ENCODE measurements around the gene DPM2.

Gene DPM2

DNA sequence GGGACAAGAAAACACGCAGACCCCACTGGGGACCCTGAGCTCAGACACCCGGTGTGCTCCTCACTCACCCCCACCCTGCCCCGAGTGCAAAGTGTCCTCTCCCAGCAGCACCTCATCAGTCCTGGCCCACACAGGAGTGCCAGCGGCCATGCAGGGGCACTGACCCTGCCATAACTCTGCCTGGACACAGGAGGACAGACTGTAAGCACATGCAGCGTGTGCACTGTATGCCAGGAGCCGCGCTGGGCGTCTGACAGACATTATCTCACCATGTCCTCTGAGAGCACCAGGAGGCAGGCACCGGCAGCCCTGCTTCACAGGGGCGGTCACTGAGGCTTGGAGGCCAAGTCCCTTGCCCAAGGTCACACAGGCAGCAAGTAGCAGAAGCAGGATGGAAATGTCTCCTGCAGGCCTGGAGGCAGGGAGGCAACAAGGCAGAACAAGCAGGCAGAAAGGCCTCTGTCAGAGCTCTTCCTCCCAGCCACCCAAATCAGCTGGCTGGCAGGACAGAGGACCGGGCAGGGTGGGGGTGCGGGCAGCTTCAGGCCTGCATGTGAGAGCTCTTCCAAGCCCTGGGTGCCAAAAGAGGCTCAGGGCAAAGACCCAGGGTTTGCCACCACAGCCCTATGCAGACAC is 34.7 kb upstream of the DPM2 start:
- no peak for DNase-seq

GRCh38 chr9:127971357-127972235 is 33.9 kb upstream of the DPM2 start:
- DNase-seq, result no peak

GRCh38 chr9:127970401-127971313 is 33.0 kb upstream of the DPM2 start:
- DNase-seq, result no peak

DNA sequence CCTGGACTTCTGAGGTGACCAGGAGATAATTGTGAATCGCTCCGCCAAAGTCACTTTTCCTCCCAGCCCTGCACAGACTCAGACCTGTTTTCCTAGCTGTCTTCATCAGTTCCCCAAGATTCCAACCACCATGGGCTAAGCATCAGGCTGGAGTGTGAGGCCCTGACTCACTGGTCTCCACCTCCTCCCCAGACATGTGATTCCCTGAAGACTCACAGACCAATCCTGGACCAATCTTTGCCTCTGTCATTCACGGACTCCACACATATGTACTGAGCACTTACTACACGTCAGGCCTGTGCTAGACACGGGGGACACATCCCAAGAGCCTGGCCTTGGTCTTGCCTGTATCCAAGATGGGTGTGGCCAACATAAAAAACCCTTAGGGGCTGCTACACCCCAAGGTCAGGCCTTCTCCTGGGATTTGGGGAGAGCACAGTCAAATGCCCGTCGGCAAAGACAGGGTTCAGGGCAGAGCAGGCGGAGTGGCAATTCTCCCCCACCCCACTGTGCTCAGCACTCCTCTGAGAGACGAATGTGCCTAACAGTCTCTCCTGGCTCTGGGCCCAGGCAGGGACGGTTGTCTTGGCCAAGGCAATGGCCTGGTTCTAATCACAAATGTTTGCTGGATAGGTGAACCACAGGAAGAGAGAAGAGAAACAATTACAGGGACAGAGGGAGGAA is 31.2 kb upstream of the DPM2 start:
- no peak for DNase-seq

GRCh38 chr9:127968042-127968441 is 30.4 kb upstream of the DPM2 start:
- no peak for DNase-seq

DNA sequence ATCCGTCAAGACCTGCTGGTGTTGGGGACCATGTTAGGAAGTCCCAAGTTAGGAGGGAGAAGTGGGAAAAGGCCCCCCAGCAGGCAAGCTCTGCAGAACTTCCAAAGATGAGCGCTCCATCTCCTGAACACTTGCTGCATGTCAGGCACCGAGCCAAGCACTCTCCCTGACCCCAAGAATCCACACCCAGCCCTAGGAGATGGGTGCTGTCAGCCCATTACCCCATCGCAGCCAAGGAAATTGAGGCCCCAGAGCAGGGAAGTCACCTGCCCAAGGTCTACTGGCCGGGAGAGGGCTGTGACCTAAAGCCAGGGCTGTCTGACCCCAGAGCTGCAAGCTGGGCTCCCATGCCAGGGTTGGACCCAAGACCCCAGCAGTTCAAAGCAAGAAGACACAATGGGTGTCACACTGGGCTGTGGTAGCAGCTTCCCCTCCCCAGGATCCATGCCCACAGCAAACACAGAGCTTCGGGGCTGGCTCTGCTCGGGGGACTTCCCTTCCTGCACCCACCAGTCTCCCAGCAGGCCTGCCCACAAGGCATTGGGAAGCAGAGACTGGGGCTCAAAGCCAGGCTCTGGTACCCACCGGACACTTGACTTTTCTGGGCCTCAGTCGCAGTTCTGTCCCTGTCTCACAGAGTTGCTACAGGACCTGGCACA is 29.6 kb upstream of the DPM2 start:
- DNase-seq, result no peak

DNA sequence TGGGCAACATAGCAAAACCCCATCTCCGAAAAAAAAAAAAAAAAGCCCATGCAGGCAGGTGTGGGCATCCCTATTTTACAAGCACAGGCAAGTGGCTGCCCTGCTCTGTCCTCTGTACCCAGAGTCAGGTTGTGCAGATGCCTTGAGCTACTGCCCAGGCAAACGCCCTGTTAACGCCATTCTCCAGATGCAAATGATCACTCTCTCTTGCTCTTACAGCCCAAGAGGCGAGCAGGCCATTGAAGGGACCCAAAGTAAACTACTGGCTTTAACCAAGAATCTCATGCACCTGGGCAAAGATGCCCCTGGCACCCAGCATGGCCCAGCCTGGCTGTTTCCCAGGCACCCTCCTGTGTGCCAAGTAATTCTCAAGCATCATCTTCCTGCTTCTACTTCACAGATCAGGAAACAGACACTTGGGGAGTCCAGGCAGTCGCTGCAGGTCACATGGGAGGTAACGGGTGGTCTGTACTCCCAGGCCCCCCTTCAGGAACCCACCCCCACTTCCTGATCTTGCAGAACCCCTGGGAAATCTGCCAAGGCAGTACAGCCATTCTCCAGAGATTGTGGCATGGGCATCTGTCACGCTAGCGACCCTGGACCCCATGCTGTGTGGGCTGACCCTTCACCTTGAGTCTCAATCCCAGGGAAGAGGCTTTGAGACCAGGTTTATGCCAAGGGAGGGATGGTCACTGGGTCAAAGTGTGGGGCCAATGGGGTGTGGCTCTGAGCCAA is 28.9 kb upstream of the DPM2 start:
- no peak for DNase-seq

DNA sequence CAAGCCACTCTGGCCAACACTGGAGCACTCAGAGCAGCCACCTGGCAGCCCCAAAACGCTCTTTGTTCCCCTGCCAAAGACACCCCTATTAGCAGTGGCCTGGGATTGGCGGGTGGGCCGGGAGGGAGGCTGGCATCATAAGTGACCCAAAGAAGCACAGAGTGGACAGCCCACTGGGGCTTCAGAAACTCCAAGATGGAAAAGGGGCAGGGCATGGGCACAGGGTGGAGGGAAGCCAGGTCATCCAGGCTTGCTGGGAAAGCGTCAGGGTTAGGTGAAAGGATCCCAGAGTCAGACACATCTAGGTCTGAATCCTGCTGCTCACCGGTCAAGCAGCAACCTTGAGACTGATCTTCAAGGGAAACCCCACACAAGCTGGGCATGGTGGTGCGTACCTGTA is 28.3 kb upstream of the DPM2 start:
- DNase-seq, result no peak

GRCh38 chr9:127963359-127964064 is 25.9 kb upstream of the DPM2 start:
- no peak for DNase-seq

- no peak for DNase-seq
Measured at GRCh38 chr9:127963041-127963358, 25.3 kb upstream of the DPM2 start.

GRCh38 chr9:127962278-127962677 is 24.6 kb upstream of the DPM2 start:
- DNase-seq, result no peak

- DNase-seq, result no peak
Measured at GRCh38 chr9:127961613-127962155, 24.0 kb upstream of the DPM2 start.

DNA sequence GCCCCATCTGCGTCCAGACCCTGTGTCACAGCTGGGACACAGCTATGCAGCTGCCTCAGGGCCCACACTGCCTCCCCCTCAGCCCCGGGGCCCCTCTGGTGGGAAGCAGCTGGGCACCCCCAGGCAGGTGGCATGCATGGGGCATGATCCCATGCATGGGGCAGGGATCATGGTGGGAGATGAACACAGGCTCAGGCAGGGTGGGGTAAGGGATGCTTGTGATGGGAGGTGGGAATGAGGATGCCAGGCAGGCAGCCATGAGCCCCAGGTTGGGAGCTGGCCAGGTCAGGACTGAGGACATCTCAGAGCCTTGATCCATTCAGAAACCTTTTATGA is 23.5 kb upstream of the DPM2 start:
- no peak for DNase-seq

DNA sequence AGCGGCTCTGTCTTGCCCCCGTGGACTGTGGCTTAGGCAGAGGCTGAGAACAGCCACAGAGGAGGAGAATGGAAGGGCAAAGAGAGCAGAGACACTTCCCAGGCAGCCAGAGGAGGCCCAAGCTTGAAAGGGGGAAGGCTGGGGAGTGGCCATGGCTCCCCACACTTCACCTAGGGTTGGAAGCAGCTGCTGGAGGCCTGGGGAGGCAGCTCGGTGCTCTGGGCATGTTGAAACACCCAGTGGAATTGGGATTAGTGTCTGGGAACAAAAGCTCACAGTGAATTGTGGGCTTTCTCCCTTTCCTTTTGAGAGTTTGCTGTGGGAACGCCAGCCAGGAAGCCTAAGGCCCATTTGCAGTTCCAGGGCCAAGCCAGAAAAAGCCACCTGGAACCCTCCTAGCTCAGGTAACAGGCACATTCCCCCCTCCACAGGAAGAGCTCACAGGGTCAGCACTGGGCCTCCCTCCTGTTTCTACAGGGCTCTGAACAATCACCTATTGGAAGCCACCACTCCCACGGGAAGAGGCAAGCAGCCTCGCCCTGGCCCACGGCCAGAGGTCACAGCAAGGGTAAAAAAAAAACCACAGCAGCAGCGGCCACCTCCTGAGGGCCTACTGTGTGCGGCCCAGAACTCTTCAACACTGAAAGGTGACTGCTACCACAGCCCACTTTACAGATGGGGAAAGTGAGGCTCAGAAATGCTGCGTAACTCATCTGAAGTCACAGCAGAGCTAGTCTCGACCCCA is 22.9 kb upstream of the DPM2 start:
- DNase-seq, result no peak

DNA sequence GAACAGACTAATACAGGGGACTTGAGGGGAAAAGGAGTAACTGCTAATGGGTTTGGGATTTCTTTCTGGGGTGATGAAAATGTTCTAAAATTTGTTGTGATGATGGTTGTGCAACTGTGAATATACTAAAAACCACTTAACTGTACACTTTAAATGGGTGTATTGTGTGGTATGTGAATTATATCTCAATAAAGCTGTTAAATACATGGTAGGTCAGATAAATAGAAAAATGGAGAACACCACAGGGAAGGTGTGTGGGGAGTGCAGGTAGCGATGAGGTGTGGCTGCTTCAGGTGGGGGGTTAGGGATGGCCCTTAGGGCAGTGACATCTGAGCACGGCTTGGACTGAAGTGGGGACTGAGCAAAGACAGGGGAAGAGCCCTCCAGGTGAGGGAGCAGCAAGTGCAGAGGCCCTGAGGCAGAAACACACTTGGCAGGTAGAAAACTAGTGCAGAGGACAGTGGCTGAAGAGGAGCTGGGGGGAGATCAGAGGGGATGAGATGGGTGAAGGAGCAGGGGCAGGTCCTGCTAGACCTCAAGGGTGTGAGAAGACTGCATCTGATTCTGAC is 22.3 kb upstream of the DPM2 start:
- DNase-seq, result no peak

DNA sequence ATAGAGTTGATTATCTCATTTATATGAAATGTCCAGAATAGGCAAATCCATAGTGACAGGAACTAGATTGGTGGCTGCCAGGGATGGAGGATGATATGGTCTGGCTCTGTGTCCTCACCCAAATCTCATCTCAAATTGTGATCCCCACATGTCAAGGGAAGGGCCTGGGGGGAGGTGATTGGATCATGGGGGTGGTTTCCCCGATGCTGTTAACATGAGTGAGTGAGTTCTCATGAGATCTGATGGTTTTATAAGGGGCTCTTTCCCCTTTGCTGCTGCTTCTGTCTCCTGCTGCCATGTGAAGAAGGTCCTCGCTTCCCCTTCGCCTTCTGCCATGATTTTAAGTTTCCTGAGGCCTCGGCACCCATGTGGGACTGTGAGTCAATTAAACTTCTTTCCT is 21.7 kb upstream of the DPM2 start:
- no peak for DNase-seq

GRCh38 chr9:127958728-127959127 is 21.1 kb upstream of the DPM2 start:
- DNase-seq, result no peak

GRCh38 chr9:127955294-127956015 is 17.8 kb upstream of the DPM2 start:
- DNase-seq, result no peak

DNA sequence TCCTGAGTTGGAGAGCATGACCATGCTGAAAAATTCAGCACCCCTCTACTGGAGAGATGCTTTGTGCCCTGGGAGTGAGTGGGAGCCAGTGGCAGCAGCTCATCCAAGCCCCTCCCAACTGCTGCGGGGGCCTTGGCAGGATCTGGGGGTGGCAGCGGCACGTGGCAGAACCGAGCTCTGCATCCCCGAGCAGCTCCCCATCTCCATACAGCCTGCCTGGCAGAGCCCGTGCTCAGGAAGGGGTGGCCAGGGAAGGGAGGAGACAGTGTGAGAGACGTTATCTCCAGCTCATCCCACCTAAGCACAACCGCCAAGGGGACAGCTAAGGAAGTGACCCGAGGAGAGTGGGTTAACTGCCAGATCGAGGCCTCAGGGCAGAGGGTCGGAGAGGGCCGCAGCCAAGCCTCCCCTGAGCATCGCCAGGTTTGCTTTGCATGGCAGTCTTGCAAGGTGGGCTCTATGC is 17.2 kb upstream of the DPM2 start:
- no peak for DNase-seq

Measured in KG1 (cell line).